Testis (tissue), 3 donors: Measurements from ENCODE around the gene PRSS3. TPM values are rescaled to one million over a fixed set of nuclear protein-coding genes. Genes with fewer than 3 reads are reported as not detected.

Source experiments
- DNase-seq: peaks from one replicate; pipeline ENCODE4 v3.0.0-alpha.2; 2019
- H3K27ac ChIP-seq, 2 donors: fragments of 200-600 bp; sonication (generic); one replicate each; pipeline ENCODE4 v1.5.1; 2019
- H3K27me3 ChIP-seq: fragments of 200-600 bp; sonication (generic); one replicate; pipeline ENCODE4 v1.5.1; 2019
- H3K36me3 ChIP-seq: fragments of 200-600 bp; sonication (generic); one replicate; pipeline ENCODE4 v1.5.1; 2017; ENCODE audit warnings: low read depth; ENCODE audit errors: missing control alignments
- H3K4me1 ChIP-seq: fragments of 200-600 bp; sonication (generic); one replicate; pipeline ENCODE4 v1.5.1; 2019
- H3K4me3 ChIP-seq, 2 donors: fragments of 200-600 bp; sonication (generic); one replicate each; pipeline ENCODE4 v1.5.1; 2017 to 2019
- H3K9me3 ChIP-seq: fragments of 200-600 bp; sonication (generic); one replicate; pipeline ENCODE4 v1.5.1; 2017
- POLR2A ChIP-seq: fragments of 450-650 bp; IDR thresholded peaks from one replicate; pipeline ENCODE4 v1.6.1; 2017; ENCODE audit warnings: antibody characterized with exemption, mild to moderate bottlenecking, moderate library complexity
- WGBS, 2 donors: methylation state at CpG; one replicate each; pipeline ENCODE4 v1.1.5; 2018; 5-methylcytosine and 5-hydroxymethylcytosine counted together
- intact Hi-C: fragments of 100-400 bp; cut with DNase I; formaldehyde crosslinking; loops from one replicate; pipeline ENCODE4 v1.15.1; 2023; ENCODE audit warnings: low total_unique reads
- polyA plus RNA-seq: library from polyadenylated mRNA; stranded (reverse); fragments of 350-450 nt; fragmentation: Illumina TruSeq; extraction: RNeasy Lipid Tissue Mini Kit (QIAGEN cat#74804); gene quantifications from one replicate; pipeline ENCODE4 v1.2.3, GENCODE V29; 2014; ENCODE audit warnings: low read depth, low replicate concordance; ENCODE audit not compliant: insufficient read depth
- total RNA-seq, 2 donors: library from RNA; depleted of rRNA; stranded (reverse); fragments of >200 nt; gene quantifications; one replicate each; pipeline ENCODE4 v1.2.3, GENCODE V29; 2016
- TF ChIP-seq, protein P1 (sequence below), 3 experiments: fragments of 450-650 bp in 2 of 3; fragments of 200-600 bp in 1 of 3; sonication (generic) in 1 of 3; IDR thresholded peaks; one replicate each; pipeline ENCODE4 v1.5.1; 2016 to 2019; ENCODE audit warnings: antibody characterized with exemption in 3 of 3, mild to moderate bottlenecking in 2 of 3, moderate library complexity in 1 of 3

PRSS3 gene
- total and polyA plus RNA-seq, 3 donors from 2014 or later, result 0.68 to 6.5 (median 3.3) TPM

DNA sequence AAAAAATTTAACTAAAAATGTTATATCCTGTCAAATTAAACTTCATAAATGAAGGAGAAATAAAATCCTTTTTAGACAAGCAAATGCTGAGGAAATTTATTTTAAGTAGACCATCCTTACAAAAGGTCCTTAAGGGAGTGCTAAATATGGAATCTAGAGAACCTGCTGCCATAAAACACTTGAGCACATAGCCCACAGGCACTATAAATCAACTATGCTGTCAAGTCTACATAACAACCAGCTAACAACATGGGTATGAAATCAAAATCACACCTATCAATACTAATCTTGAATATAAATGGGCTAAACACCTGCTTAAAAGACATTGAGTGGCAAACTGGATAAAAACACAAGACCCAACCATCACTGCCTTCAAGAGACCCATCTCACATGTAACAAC lies 15.1 kb upstream of the PRSS3 start:
- DNase-seq, result no peak
- no peak for TF ChIP-seq POLR2A
- TF ChIP-seq, protein P1, sequence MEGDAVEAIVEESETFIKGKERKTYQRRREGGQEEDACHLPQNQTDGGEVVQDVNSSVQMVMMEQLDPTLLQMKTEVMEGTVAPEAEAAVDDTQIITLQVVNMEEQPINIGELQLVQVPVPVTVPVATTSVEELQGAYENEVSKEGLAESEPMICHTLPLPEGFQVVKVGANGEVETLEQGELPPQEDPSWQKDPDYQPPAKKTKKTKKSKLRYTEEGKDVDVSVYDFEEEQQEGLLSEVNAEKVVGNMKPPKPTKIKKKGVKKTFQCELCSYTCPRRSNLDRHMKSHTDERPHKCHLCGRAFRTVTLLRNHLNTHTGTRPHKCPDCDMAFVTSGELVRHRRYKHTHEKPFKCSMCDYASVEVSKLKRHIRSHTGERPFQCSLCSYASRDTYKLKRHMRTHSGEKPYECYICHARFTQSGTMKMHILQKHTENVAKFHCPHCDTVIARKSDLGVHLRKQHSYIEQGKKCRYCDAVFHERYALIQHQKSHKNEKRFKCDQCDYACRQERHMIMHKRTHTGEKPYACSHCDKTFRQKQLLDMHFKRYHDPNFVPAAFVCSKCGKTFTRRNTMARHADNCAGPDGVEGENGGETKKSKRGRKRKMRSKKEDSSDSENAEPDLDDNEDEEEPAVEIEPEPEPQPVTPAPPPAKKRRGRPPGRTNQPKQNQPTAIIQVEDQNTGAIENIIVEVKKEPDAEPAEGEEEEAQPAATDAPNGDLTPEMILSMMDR (IDR thresholded peaks at IDR 0.05), result no peak
- intact Hi-C loops, result no loop called here
- no peaks in the 10 kb centered on the region for H3K4me1 ChIP-seq
- H3K9me3 ChIP-seq, result no peaks in the 10 kb centered on the region
- H3K27me3 ChIP-seq, result no peaks in the 10 kb centered on the region
- H3K36me3 ChIP-seq, result no peaks in the 10 kb centered on the region
- no peak overlapping the region for H3K27ac ChIP-seq
- H3K4me3 ChIP-seq, result no peak overlapping the region

DNA sequence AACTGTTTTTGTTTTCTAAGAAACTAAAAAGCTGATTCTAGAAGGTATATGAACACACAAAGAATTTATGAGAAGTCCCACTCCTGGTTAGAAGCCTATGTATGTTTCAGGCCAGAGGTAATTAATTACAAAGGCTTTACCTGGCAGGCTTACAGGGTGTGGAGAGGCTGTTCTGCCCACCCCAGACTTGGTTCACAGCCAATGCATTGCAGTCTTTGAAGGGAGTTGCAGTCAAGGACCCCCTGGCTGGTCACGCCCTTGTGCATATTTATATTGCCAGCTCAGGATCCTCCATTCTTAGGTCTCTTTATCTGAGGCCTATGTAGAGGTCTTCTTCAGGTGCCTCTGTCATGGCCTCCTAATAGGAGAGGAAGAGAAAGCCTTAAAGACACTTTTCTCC lies 13.6 kb upstream of the PRSS3 start:
- DNase-seq, result no peak
- no peak for TF ChIP-seq POLR2A
- TF ChIP-seq, protein P1 (IDR thresholded peaks at IDR 0.05), result no peak
- Histone ChIP-seq H3K36me3 (no peaks in the 10 kb centered on the region), H3K27me3 (no peaks in the 10 kb centered on the region), H3K27ac (no peak overlapping the region), H3K4me3 (no peak overlapping the region), H3K9me3 (no peaks in the 10 kb centered on the region), H3K4me1 (no peaks in the 10 kb centered on the region)
- 100% methylated on average over 1 of the region's 1 CpG for WGBS, 2 donors
- intact Hi-C loops, result no loop called here

DNA sequence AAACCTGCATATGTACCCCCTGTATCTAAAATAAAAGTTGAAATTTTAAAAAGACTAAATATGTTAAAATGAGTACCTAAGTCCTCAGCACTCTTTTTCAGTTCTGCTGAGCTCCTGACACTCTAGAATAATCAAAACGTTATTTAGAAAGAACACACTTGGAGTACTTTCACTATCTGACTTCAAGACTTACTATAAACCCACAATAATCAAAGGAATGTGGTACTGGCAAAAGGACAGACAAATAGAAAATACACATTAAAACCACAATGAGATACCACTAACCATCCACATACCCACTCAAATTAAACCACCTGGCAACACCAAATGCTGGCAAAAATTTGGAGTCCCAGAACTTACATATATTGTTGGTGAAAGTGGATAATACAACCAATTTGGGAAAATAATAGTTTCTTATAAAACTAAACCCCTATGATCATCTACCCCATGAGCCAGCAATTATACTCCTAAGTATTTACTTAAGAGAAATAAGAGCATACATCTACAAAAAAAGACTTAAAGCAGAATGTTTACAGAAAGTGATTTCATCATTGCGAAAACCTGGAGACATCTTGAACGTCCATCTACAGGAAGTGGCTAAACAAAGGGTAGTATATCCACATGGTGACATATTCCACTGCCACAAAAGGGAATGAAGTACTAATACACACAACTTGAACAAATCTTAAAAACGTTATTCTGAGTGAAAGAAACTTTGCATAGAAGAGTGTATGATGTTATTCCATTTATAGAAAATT lies 12.8 kb upstream of the PRSS3 start:
- no peaks in the 10 kb centered on the region for H3K4me1 ChIP-seq
- no peak overlapping the region for H3K27ac ChIP-seq
- TF ChIP-seq, protein P1 (IDR thresholded peaks at IDR 0.05), result no peak
- TF ChIP-seq POLR2A, result no peak
- no peaks in the 10 kb centered on the region for H3K9me3 ChIP-seq
- no peak for DNase-seq
- intact Hi-C loops, result no loop called here
- WGBS, 2 donors, result 69 to 73% methylated on average over 4 of the region's 4 CpGs
- no peaks in the 10 kb centered on the region for H3K27me3 ChIP-seq
- H3K4me3 ChIP-seq, result no peak overlapping the region
- no peaks in the 10 kb centered on the region for H3K36me3 ChIP-seq

DNA sequence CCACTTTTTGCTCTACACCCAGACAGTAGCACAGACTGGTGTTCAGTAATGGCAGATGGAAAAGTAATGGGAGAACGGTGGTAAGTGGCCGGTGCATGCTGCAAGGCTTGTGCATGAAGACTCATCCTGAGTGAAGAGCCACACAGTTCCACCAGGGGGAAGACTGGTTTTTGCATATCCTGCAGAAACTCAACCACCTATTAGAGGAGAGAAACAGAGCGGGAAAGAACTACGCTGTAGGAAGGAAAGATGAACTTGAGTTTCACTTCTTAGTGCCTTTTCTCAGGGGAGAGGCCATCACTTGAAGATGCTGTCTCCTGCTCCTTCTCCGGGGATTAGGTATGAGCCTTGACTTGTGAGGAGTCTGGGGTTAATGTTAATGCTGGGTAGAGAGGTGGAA lies 9.4 kb upstream of the PRSS3 start:
- no peaks in the 10 kb centered on the region for H3K4me1 ChIP-seq
- WGBS, 2 donors, result 86 to 92% methylated on average over 5 of the region's 5 CpGs
- H3K27me3 ChIP-seq, result no peaks in the 10 kb centered on the region
- TF ChIP-seq POLR2A, result no peak
- TF ChIP-seq, protein P1 (IDR thresholded peaks at IDR 0.05), result peak in 2 of 3 experiments; percentile 9 to 32
- H3K4me3 ChIP-seq, result no peak overlapping the region
- DNase-seq, result peak; percentile 57
- H3K27ac ChIP-seq, result no peak overlapping the region
- no peaks in the 10 kb centered on the region for H3K9me3 ChIP-seq
- H3K36me3 ChIP-seq, result no peaks in the 10 kb centered on the region
- intact Hi-C loops, result no loop called here

- Histone ChIP-seq H3K27ac (no peak overlapping the region), H3K36me3 (no peaks in the 10 kb centered on the region), H3K27me3 (no peaks in the 10 kb centered on the region), H3K4me3 (no peak overlapping the region), H3K4me1 (no peaks in the 10 kb centered on the region), H3K9me3 (no peaks in the 10 kb centered on the region)
- DNase-seq, result no peak
- intact Hi-C loops, result no loop called here
- TF ChIP-seq, protein P1 (IDR thresholded peaks at IDR 0.05), result no peak
- no peak for TF ChIP-seq POLR2A
- WGBS, 2 donors, result 88 to 100% methylated on average over 2 of the region's 2 CpGs
Observed at GRCh38 chr9:33786681-33787080, 8.7 kb upstream of the PRSS3 start.
